COLO668 (cell line): ENCODE results near the gene IQCB1.
"Not testable (repeated sequence)": the region's sequence is repeated elsewhere in the genome, so short reads cannot be mapped to it uniquely, and the experiment has no call there.

Experiments used
- DNase-seq: peaks from one replicate; lab custom pipeline; 2025; ENCODE audit not compliant: unreplicated experiment; lab: John Stamatoyannopoulos, UW

The IQCB1 gene

GRCh38 chr3:121834671-121835464 is at the start of gene IQCB1, which contains the start of gene EAF2:
TSS of gene IQCB1 (minus strand) at chr3:121835060. CDS start at chr3:121828960, 6,100 bp downstream.
TSS of gene EAF2 (plus strand) at chr3:121835209. CDS start at chr3:121835286, 77 bp downstream.
- peak; percentile 93 for DNase-seq

GRCh38 chr3:121883507-121883906 is 48.6 kb upstream of the IQCB1 start:
- no peak for DNase-seq

GRCh38 chr3:121878411-121878810 is 43.6 kb upstream of the IQCB1 start:
- no peak for DNase-seq

- DNase-seq = no peak
Observed at GRCh38 chr3:121871430-121871829, 36.6 kb upstream of the IQCB1 start.

GRCh38 chr3:121870717-121871116 is 35.9 kb upstream of the IQCB1 start:
- no peak for DNase-seq

GRCh38 chr3:121869736-121870135 is 34.9 kb upstream of the IQCB1 start:
- no peak for DNase-seq

- DNase-seq = no peak
Observed at GRCh38 chr3:121863801-121864200, 28.9 kb upstream of the IQCB1 start.

GRCh38 chr3:121863247-121863646 is 28.4 kb upstream of the IQCB1 start:
- not testable (repeated sequence) for DNase-seq

- not testable (repeated sequence) for DNase-seq
Observed at GRCh38 chr3:121857778-121858177, 22.9 kb upstream of the IQCB1 start.

GRCh38 chr3:121855555-121855954 is 20.7 kb upstream of the IQCB1 start:
- no peak for DNase-seq

GRCh38 chr3:121852256-121852655 is 17.4 kb upstream of the IQCB1 start:
- DNase-seq = no peak

- no peak for DNase-seq
Observed at GRCh38 chr3:121844892-121845291, 10.0 kb upstream of the IQCB1 start.

GRCh38 chr3:121839962-121840361 is 5.1 kb upstream of the IQCB1 start:
- DNase-seq = no peak

GRCh38 chr3:121836481-121836880 is 1.6 kb upstream of the IQCB1 start:
- DNase-seq = no peak

GRCh38 chr3:121836064-121836463 is 1.2 kb upstream of the IQCB1 start:
- DNase-seq = no peak

- DNase-seq = peak; percentile 18
Observed at GRCh38 chr3:121835465-121835801, 573 bp upstream of the IQCB1 start.

GRCh38 chr3:121834157-121834670 is 646 bp downstream of the IQCB1 start:
- peak; percentile 13 for DNase-seq

- DNase-seq = no peak
Observed at GRCh38 chr3:121822973-121823372, 11.9 kb downstream of the IQCB1 start.

- DNase-seq = no peak
Observed at GRCh38 chr3:121821421-121822199, 13.2 kb downstream of the IQCB1 start.

GRCh38 chr3:121819236-121819635 is 15.6 kb downstream of the IQCB1 start:
- DNase-seq = peak; percentile 1

GRCh38 chr3:121818578-121818977 is 16.3 kb downstream of the IQCB1 start:
- DNase-seq = no peak

GRCh38 chr3:121817753-121818152 is 17.1 kb downstream of the IQCB1 start:
- DNase-seq = no peak
